ENCODE measurements around the gene SEMA6A. TPM values are rescaled to one million over a fixed set of nuclear protein-coding genes. Genes with fewer than 3 reads are reported as not detected.

SEMA6A gene
- polyA plus RNA-seq, 2 of the 4 experiments (the other 2 are of a cell fraction), result 0.01 TPM; not detected in 1

DNA sequence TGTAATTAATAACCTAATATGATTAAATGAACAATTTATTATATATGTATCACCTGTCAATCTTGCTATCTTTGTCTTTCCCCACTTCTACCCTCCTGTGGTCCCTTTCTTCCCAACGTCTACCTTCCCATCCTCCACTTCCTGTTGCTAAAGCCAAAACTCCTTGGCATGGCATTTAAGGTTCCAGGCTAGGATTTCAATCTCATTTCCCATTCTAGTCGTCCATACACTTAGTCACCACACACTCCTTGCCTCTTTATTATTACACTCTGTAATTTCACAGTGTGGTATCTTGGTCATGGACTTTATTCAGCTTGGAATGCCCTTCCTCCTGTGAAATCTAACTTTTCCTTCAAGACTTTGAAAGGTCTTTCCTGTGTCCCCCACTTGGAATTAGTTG, 115.3 kb downstream of the SEMA6A start:
- FAIRE-seq (no peak), DNase-seq (ENCODE audit: low read depth in 1 of 2, low spot score in 1 of 2) (no peak), ATAC-seq (no peak)
- WGBS (ENCODE audit: missing lambda C conversion rate), result 4% methylated on average over 2 of the region's 2 CpGs
- Histone ChIP-seq H3K4me1 (no peaks in the 10 kb centered on the region), H3K4me3 (no peak overlapping the region), H3K4me2 (no peak overlapping the region), H3K27ac (no peak overlapping the region), H3K9me3 (no peaks in the 10 kb centered on the region)
- ChIA-PET CTCF (no interaction called here), POLR2A (no interaction called here)
- no peak for TF ChIP-seq SREBF2 (IDR thresholded peaks at IDR 0.05)
- no peak for TF ChIP-seq EHMT2 (IDR thresholded peaks at IDR 0.05; ENCODE audit: low read depth)
- TF ChIP-seq NPAS2 (CRISPR knock-in tag; IDR thresholded peaks at IDR 0.05; ENCODE audit: borderline replicate concordance), result no peak
- TF ChIP-seq RAD21 (conservative IDR thresholded peaks at IDR 0.05 in 1 of 2, IDR thresholded peaks at IDR 0.05 in 1 of 2), result no peak
- TF ChIP-seq SMC3 (IDR thresholded peaks at IDR 0.05), result no peak
- no peak for TF ChIP-seq ZC3H11A (IDR thresholded peaks at IDR 0.05)
- TF ChIP-seq CHD4 (IDR thresholded peaks at IDR 0.05; ENCODE audit: borderline replicate concordance), result no peak
- no peak for TF ChIP-seq CHD2 (IDR thresholded peaks at IDR 0.05; ENCODE audit: low read length, partially characterized antibody)
- no peak for TF ChIP-seq POLR2A (IDR thresholded peaks at IDR 0.05; ENCODE audit: low read length)
- no peak for TF ChIP-seq FOXS1 (CRISPR knock-in tag; IDR thresholded peaks at IDR 0.05)
- TF ChIP-seq RCOR1 (IDR thresholded peaks at IDR 0.05; ENCODE audit: low read depth, low read length), result no peak
- no peak for TF ChIP-seq RNF2 (IDR thresholded peaks at IDR 0.05; ENCODE audit: borderline replicate concordance, low read depth)
- TF ChIP-seq, protein P1, sequence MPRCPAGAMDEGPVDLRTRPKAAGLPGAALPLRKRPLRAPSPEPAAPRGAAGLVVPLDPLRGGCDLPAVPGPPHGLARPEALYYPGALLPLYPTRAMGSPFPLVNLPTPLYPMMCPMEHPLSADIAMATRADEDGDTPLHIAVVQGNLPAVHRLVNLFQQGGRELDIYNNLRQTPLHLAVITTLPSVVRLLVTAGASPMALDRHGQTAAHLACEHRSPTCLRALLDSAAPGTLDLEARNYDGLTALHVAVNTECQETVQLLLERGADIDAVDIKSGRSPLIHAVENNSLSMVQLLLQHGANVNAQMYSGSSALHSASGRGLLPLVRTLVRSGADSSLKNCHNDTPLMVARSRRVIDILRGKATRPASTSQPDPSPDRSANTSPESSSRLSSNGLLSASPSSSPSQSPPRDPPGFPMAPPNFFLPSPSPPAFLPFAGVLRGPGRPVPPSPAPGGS (IDR thresholded peaks at IDR 0.05), result no peak

DNA sequence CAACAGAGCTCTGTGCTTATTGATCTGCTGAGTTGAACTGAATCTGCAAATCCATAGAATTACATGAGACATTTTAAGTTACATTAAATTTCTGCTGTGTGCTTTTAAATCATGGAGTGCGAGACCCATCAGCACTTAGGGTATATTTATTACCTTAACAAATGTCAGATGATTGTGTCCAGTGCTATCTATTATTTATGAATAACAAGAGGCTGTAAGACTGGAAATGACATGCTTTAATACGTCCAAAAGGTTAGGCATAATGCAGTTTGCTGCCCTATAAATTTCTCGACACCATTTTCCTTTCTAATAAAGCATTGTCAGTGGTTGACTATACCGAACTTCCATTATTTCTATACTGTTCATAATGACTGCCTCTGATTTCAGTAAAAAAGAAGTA, 117.6 kb downstream of the SEMA6A start:
- ChIA-PET POLR2A (no interaction called here), CTCF (no interaction called here)
- ATAC-seq, result no peak
- TF ChIP-seq ZNF302 (CRISPR knock-in tag; IDR thresholded peaks at IDR 0.05) (no peak), CHD4 (IDR thresholded peaks at IDR 0.05; ENCODE audit: borderline replicate concordance) (no peak), BHLHE40 (IDR thresholded peaks at IDR 0.05; ENCODE audit: low read depth, low read length) (no peak), CHD2 (IDR thresholded peaks at IDR 0.05; ENCODE audit: low read length, partially characterized antibody) (no peak)
- Histone ChIP-seq H3K4me3 (no peak overlapping the region), H3K9me3 (no peaks in the 10 kb centered on the region), H3K27ac (no peak overlapping the region), H3K4me2 (no peak overlapping the region), H3K4me1 (no peaks in the 10 kb centered on the region)
- no peak for DNase-seq (ENCODE audit: low read depth in 1 of 2, low spot score in 1 of 2)
- 52% methylated on average over 4 of the region's 4 CpGs for WGBS (ENCODE audit: missing lambda C conversion rate)
- no peak for FAIRE-seq

GRCh38 chr5:116456036-116456435, 118.6 kb downstream of the SEMA6A start:
- H3K4me1 ChIP-seq, result no peaks in the 10 kb centered on the region
- no peaks in the 10 kb centered on the region for H3K9me3 ChIP-seq
- no peak overlapping the region for H3K4me2 ChIP-seq
- H3K27ac ChIP-seq, result no peak overlapping the region
- WGBS (ENCODE audit: missing lambda C conversion rate), result 0% methylated on average over 1 of the region's 1 CpG
- no peak overlapping the region for H3K4me3 ChIP-seq
- ChIA-PET POLR2A (no interaction called here), CTCF (no interaction called here)
- no peak for TF ChIP-seq ESRRA (IDR thresholded peaks at IDR 0.05; ENCODE audit: borderline replicate concordance, low read length)
- TF ChIP-seq CHD4 (IDR thresholded peaks at IDR 0.05; ENCODE audit: borderline replicate concordance), result no peak
- TF ChIP-seq NFE2L2 (conservative IDR thresholded peaks at IDR 0.05; ENCODE audit: low read length), result no peak
- no peak for TF ChIP-seq HEYL (CRISPR knock-in tag; IDR thresholded peaks at IDR 0.05)
- no peak for TF ChIP-seq MAZ (IDR thresholded peaks at IDR 0.05; ENCODE audit: borderline replicate concordance, low read depth, low read length)
- TF ChIP-seq HOXA7 (CRISPR knock-in tag; IDR thresholded peaks at IDR 0.05), result no peak
- TF ChIP-seq HDAC2 (IDR thresholded peaks at IDR 0.05), result no peak
- no peak for TF ChIP-seq CEBPB (IDR thresholded peaks at IDR 0.05)
- TF ChIP-seq JUNB (IDR thresholded peaks at IDR 0.05), result no peak
- TF ChIP-seq RAD21 (conservative IDR thresholded peaks at IDR 0.05 in 1 of 2, IDR thresholded peaks at IDR 0.05 in 1 of 2), result no peak
- ATAC-seq, result no peak
- DNase-seq (ENCODE audit: low read depth in 1 of 2, low spot score in 1 of 2), result no peak
- FAIRE-seq, result no peak

DNA sequence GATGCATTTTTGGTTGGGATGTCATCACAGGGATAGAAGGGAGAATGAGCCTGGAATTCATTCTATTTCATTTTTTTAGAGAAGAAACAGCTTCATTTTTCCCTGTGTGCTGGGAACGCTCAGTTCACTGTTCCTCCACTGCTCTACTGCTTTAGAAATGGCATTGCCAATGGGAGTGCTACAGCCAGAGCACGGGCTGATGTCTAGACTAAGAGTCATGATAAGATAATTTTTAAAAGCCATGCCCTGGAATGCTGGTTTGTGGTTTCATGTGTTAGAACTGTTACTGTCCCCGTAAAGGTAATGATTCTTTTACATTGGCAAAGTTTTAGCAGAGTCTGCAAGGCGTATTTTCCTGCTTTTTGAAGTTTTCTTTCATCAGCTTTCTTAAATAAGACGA, 119.6 kb downstream of the SEMA6A start:
- no peaks in the 10 kb centered on the region for H3K4me1 ChIP-seq
- 37% methylated on average over 5 of the region's 5 CpGs for WGBS (ENCODE audit: missing lambda C conversion rate)
- FAIRE-seq, result no peak
- no peaks in the 10 kb centered on the region for H3K9me3 ChIP-seq
- TF ChIP-seq SREBF2 (IDR thresholded peaks at IDR 0.05), result no peak
- no peak for TF ChIP-seq ZC3H11A (IDR thresholded peaks at IDR 0.05)
- no peak for TF ChIP-seq PBX3 (IDR thresholded peaks at IDR 0.05)
- no peak for TF ChIP-seq NFE2L2 (conservative IDR thresholded peaks at IDR 0.05; ENCODE audit: low read length)
- no peak for TF ChIP-seq RCOR1 (IDR thresholded peaks at IDR 0.05; ENCODE audit: low read depth, low read length)
- no peak for TF ChIP-seq CBX2 (IDR thresholded peaks at IDR 0.05; ENCODE audit: borderline replicate concordance, low read depth)
- TF ChIP-seq JUN (IDR thresholded peaks at IDR 0.05), result no peak
- no peak for TF ChIP-seq TP53 (CRISPR knock-in tag; IDR thresholded peaks at IDR 0.05)
- no peak for ATAC-seq
- no peak overlapping the region for H3K27ac ChIP-seq
- POLR2A ChIA-PET, result no interaction called here
- DNase-seq (ENCODE audit: low read depth in 1 of 2, low spot score in 1 of 2), result no peak
- CTCF ChIA-PET, result no interaction called here
- H3K4me2 ChIP-seq, result no peak overlapping the region
- H3K4me3 ChIP-seq, result no peak overlapping the region

Measured in A549 (cell line).